Sigmoid colon (tissue), 7 donors: ENCODE measurements around the gene MEPCE. TPM values are rescaled to one million over a fixed set of nuclear protein-coding genes. Genes with fewer than 3 reads are reported as not detected.
"Not testable (repeated sequence)": the region's sequence is repeated elsewhere in the genome, so short reads cannot be mapped to it uniquely, and the experiment has no call there.

Source experiments
- DNase-seq: peaks from one replicate; pipeline ENCODE4 v3.0.0-alpha.2; 2019
- H3K27ac ChIP-seq, 4 donors: fragments of 200-600 bp; sonication (generic); one replicate each; pipeline ENCODE4 v1.5.1; 2016 to 2019; ENCODE audit warnings: mild to moderate bottlenecking in 1 of 4
- H3K27me3 ChIP-seq, 3 donors: fragments of 200-600 bp; sonication (generic); one replicate each; pipeline ENCODE4 v1.5.1; 2019; ENCODE audit warnings: mild to moderate bottlenecking in 1 of 3
- H3K36me3 ChIP-seq, 4 donors: fragments of 200-600 bp; sonication (generic); one replicate each; pipeline ENCODE4 v1.5.1; 2016 to 2019
- H3K4me1 ChIP-seq, 4 donors: fragments of 200-600 bp; sonication (generic); one replicate each; pipeline ENCODE4 v1.5.1; 2017 to 2019
- H3K4me3 ChIP-seq, 4 donors: fragments of 200-600 bp; sonication (generic); one replicate each; pipeline ENCODE4 v1.5.1; 2017 to 2019; ENCODE audit warnings: mild to moderate bottlenecking in 2 of 4, moderate library complexity in 1 of 4
- H3K9me3 ChIP-seq, 4 donors: fragments of 200-600 bp in 3 of 4; sonication (generic) in 3 of 4; one replicate each; pipeline versions ENCODE4 v1.5.1 to v1.6.1; 2013 to 2019
- CTCF ChIP-seq, 4 experiments: fragments of 450-650 bp in 3 of 4; fragments of 200-600 bp in 1 of 4; IDR thresholded peaks; one replicate each; pipeline ENCODE4 v1.5.1; 2016 to 2019; ENCODE audit warnings: antibody characterized with exemption in 4 of 4, mild to moderate bottlenecking in 3 of 4, moderate library complexity in 2 of 4
- EP300 ChIP-seq, 4 donors: sonication (generic); formaldehyde crosslinking; IDR thresholded peaks; one replicate each; pipeline ENCODE4 v1.6.1; 2017; ENCODE audit warnings: antibody characterized with exemption in 4 of 4
- POLR2A ChIP-seq, 2 donors: fragments of 450-650 bp; IDR thresholded peaks; one replicate each; pipeline ENCODE4 v1.6.1; 2016; ENCODE audit warnings: antibody characterized with exemption in 2 of 2, mild to moderate bottlenecking in 2 of 2, moderate library complexity in 2 of 2
- POLR2AphosphoS5 ChIP-seq, 4 donors: sonication (generic); formaldehyde crosslinking; IDR thresholded peaks; one replicate each; pipeline ENCODE4 v1.6.1; 2017; ENCODE audit warnings: antibody characterized with exemption in 4 of 4
- WGBS, 2 donors: extraction: QIAGEN DNeasy Blood & Tissue Kit; methylation state at CpG; one replicate each; pipeline ENCODE4 v1.1.7; 2013; 5-methylcytosine and 5-hydroxymethylcytosine counted together
- intact Hi-C: fragments of 100-400 bp; cut with DNase I; formaldehyde crosslinking; loops from one replicate; pipeline ENCODE4 v1.15.1; 2023
- polyA plus RNA-seq, 3 donors: library from polyadenylated mRNA; stranded (reverse); fragments of 200-250 nt; gene quantifications; one replicate each; pipeline ENCODE4 v1.2.3, GENCODE V29; 2013
- total RNA-seq, 4 donors: library from RNA; depleted of rRNA; stranded (reverse); fragments of >200 nt; gene quantifications; one replicate each; pipeline ENCODE4 v1.1.0, GENCODE V29; 2016
- donor health status: healthy with polysubstance abuse.
- donor health status: Bipolar disorder and iron deficiency.
- donor health status: healthy.

The MEPCE gene
- total and polyA plus RNA-seq, 7 donors: 18.0 to 32.1 (median 24.9) TPM

GRCh38 chr7:100443096-100443840 is 13.6 kb downstream of the MEPCE start:
- Histone ChIP-seq H3K4me3 (no peak overlapping the region), H3K27ac (peak overlapping the region in 1 of 4 donors; percentile 43), H3K9me3 (no peaks in the 10 kb centered on the region), H3K4me1 (no peaks in the 10 kb centered on the region), H3K36me3 (no peaks in the 10 kb centered on the region), H3K27me3 (no peaks in the 10 kb centered on the region)
- intact Hi-C loops: no loop called here
- DNase-seq: no peak
- 92 to 93% methylated on average over 9 of the region's 9 CpGs for WGBS, 2 donors
- TF ChIP-seq POLR2A (IDR thresholded peaks at IDR 0.05) (no peak), EP300 (IDR thresholded peaks at IDR 0.05) (no peak), CTCF (IDR thresholded peaks at IDR 0.05) (no peak), POLR2AphosphoS5 (IDR thresholded peaks at IDR 0.05) (no peak)

- Histone ChIP-seq H3K27me3 (no peaks in the 10 kb centered on the region), H3K27ac (peak overlapping the region; percentile 21 to 43 (median 37)), H3K9me3 (no peaks in the 10 kb centered on the region), H3K4me3 (no peak overlapping the region), H3K4me1 (no peaks in the 10 kb centered on the region), H3K36me3 (no peaks in the 10 kb centered on the region)
- TF ChIP-seq POLR2A (IDR thresholded peaks at IDR 0.05) (no peak), EP300 (IDR thresholded peaks at IDR 0.05) (no peak), POLR2AphosphoS5 (IDR thresholded peaks at IDR 0.05) (peak in 2 of 4 donors; percentile 35 to 45), CTCF (IDR thresholded peaks at IDR 0.05) (no peak)
- 43 to 49% methylated on average over 14 of the region's 14 CpGs for WGBS, 2 donors
- DNase-seq: no peak
- intact Hi-C loops: no loop called here
Observed at GRCh38 chr7:100444311-100445278, 15.0 kb downstream of the MEPCE start.

- Histone ChIP-seq H3K36me3 (no peaks in the 10 kb centered on the region), H3K4me1 (peaks cover 0 to 7% (median 2%) of the 10 kb centered on the region in 4 donors), H3K4me3 (no peak overlapping the region), H3K27me3 (no peaks in the 10 kb centered on the region), H3K27ac (no peak overlapping the region), H3K9me3 (no peaks in the 10 kb centered on the region)
- no peak for DNase-seq
- TF ChIP-seq EP300 (IDR thresholded peaks at IDR 0.05): no peak
- TF ChIP-seq CTCF (IDR thresholded peaks at IDR 0.05): no peak
- TF ChIP-seq POLR2AphosphoS5 (IDR thresholded peaks at IDR 0.05): no peak
- TF ChIP-seq POLR2A (IDR thresholded peaks at IDR 0.05): no peak
- WGBS, 2 donors: 81 to 86% methylated on average over 2 of the region's 2 CpGs
- intact Hi-C loops: no loop called here
Observed at GRCh38 chr7:100446040-100446439, 16.4 kb downstream of the MEPCE start.

GRCh38 chr7:100447363-100447762 is 17.7 kb downstream of the MEPCE start:
- intact Hi-C loops, DNase-seq, H3K27ac ChIP-seq, H3K36me3 ChIP-seq, H3K4me3 ChIP-seq, H3K9me3 ChIP-seq, H3K4me1 ChIP-seq, H3K27me3 ChIP-seq: not testable (repeated sequence)
- WGBS, 2 donors: 97% methylated on average over 8 of the region's 8 CpGs

- Histone ChIP-seq H3K27me3 (no peaks in the 10 kb centered on the region), H3K27ac (peak overlapping the region in 3 of 4 donors; percentile 86 to 87 (median 87)), H3K4me3 (no peak overlapping the region), H3K4me1 (peaks cover 0 to 7% (median 2%) of the 10 kb centered on the region in 4 donors), H3K9me3 (no peaks in the 10 kb centered on the region), H3K36me3 (no peaks in the 10 kb centered on the region)
- no peak for TF ChIP-seq POLR2AphosphoS5 (IDR thresholded peaks at IDR 0.05)
- intact Hi-C loops: no loop called here
- no peak for DNase-seq
- WGBS, 2 donors: 90 to 93% methylated on average over 13 of the region's 13 CpGs
Observed at GRCh38 chr7:100449190-100449795, 19.7 kb downstream of the MEPCE start.
